Measurements from ENCODE around the gene BARX2.

Gene BARX2

GRCh38 chr11:129402206-129403171 is 26.8 kb downstream of the BARX2 start:
- DNase-seq (ENCODE audit: low read depth): no peak

DNA sequence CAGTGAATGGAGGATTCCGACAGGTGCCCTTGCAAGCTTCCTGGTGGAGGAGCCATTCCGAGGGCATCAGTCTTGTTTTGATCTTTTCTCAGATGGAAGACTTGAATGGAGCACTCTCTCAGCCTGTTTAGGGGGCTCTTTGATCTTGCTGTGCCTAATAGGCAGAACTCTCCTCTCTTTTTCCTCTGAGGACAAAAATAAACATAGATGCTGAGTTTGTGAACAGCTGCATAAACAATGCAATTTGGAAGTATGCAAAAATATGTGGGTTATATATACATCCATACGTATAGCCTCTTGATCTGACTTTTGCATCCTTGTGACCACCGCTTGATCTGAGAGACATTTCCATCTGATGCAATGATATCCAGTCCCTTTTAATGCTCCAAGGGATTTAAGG is 29.1 kb downstream of the BARX2 start:
- DNase-seq (ENCODE audit: low read depth): no peak

DNA sequence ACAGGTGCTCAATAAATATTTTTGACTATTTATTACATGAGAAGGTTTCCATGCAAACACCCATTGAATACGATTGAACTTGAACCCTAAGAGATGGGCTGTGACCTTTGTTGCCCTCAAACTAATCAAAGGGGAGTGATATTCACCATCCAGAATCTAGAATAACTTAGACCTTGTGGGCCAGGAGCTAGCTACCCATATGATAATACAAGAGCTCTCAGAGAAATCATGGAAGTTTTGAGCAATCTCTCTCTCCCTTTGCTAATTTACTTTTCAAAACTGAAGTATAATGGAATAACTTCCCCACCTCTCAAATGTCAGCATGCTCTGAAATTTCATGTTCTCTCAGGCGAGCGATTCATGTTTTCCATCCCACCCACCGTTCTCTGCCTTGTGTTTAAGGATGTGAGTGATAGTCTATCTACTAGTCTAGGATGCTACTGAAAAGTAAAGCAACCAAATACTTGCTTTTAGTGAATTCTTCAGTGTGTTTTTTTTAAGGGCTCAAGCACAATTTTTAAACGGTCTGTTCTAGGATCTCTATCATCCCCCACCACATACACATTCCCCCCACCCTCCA is 33.3 kb downstream of the BARX2 start:
- DNase-seq (ENCODE audit: low read depth): no peak

- DNase-seq (ENCODE audit: low read depth): no peak
Measured at GRCh38 chr11:129410395-129410960, 34.8 kb downstream of the BARX2 start.

- no peak for DNase-seq (ENCODE audit: low read depth)
Measured at GRCh38 chr11:129412494-129412893, 36.8 kb downstream of the BARX2 start.

DNA sequence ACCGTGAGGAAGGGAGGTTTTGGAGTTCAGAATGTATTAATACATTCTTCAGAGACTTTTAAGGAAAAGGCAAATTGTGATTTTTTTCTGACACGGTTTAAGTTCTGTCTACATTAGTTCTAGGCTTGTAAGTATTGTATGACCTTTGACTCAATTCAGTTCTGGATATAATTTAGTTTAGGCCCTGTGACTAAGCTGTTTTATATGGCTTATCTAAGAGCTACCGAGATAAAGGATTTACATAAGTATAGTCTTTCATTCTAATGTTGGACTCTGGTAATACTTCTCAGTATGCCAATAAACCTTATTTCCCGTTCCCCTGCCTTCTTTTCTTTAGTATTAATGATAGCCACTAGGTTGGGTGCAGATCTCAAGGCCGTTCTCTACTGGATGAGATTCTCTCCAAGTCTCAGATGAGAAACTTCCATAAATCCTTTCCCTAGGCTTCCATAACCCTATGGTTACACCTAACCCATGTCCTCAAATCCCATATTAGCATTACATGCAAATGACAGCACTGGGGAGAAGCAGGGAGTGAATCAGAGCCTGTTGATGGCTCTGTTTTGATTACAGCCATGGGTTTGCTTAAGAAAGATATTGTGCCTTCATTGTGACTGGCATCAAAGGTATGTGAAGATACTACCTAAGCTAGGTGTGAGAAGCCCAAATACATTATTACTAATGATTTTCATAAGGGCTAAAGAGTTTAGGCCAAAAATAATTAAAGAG is 38.7 kb downstream of the BARX2 start:
- DNase-seq (ENCODE audit: low read depth): no peak

DNA sequence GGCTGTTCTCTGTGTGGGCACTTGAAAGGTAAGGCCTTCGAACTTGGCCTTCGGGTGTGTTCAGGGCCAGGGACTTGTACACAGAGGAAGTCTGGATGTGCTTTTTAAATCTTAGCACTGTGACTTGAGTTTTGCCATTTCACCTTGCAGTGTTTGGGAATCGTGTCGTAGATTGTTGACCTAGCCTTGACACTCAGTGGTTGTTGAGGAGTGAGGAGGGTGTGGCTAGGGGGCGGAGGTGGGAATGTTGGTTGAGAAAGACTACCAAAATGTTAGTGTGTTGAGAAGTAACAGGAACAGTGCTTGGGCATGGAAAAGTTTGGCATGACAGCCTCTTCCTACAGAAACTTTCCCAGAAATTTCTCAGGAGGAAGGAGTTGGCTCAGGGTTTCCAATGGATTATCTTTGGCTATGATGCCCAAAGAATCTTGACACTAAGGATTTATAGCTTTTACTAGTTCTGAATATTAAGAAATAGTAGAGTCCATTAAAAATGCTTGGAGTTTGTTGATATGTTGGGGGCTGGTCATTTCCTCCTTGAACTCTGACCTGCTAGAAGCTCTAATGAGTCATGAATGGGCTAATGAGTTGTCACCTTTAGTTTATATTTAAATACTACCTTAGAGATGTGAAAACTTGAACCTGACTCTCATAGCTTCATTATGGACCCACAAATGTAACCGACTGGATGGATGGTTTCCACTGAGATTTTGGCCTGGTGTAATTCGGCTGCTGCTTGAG is 40.6 kb downstream of the BARX2 start:
- DNase-seq (ENCODE audit: low read depth): no peak

GRCh38 chr11:129417458-129417857 is 41.8 kb downstream of the BARX2 start:
- DNase-seq (ENCODE audit: low read depth): no peak

DNA sequence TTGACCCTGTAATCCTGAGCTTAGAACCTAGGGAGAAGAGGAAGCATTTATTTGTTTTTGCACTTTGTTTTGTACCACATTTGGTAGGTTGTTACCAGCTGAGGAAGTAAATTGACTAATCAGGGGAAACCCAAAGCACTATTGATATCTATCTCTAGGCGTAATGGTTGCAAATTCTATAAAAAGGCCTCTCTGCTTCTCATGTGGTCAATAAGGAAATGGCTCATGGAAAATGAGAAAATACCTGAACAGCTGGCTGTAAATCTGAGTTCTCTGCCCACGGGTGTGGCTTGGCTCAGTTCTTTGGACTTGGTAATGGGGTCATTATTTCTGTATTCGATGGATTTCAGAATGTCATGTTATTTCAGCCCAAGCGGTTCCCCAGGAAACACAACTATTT is 42.4 kb downstream of the BARX2 start:
- no peak for DNase-seq (ENCODE audit: low read depth)

- DNase-seq (ENCODE audit: low read depth): no peak
Measured at GRCh38 chr11:129419386-129419785, 43.7 kb downstream of the BARX2 start.

DNA sequence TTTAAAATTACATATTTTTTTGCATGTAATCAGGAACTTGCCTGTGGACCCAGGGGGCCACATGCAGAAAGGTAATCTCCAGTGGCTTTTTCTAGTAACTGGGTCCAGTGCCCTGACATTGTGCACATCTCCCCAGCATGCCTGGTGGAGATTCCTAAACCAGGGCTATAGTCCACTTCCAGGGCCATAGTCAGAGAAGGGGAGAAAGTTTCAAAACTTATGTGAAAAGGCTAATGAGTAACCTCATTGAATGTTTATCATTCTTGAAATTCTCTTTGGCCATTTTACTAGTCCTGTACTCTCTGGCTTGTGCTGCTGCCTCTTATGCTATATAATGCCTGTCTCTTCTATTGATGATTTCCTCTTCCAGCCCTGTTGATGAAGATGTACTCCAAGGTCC is 47.8 kb downstream of the BARX2 start:
- DNase-seq (ENCODE audit: low read depth): no peak

DNA sequence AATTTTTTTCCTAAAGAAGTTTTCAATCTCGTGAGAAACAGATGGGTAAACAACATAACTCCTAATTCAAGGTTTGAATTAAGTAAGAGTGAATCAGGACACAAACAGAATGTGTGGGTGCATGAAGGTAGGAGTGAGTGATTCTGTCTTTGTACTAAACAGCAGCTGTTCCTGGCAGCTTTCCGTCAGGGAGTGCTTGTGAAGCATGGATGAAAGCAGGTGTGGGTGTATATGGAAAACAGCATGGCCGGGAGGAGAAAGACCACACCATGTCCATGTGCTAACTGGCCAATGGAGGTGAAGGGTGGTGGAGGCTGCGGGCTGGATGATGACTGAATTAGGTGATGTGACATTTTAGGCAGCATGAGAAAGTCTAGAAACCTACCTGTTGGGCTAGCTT is 49.6 kb downstream of the BARX2 start:
- DNase-seq (ENCODE audit: low read depth): no peak

GRCh38 chr11:129426038-129426437 is 50.4 kb downstream of the BARX2 start:
- no peak for DNase-seq (ENCODE audit: low read depth)

DNA sequence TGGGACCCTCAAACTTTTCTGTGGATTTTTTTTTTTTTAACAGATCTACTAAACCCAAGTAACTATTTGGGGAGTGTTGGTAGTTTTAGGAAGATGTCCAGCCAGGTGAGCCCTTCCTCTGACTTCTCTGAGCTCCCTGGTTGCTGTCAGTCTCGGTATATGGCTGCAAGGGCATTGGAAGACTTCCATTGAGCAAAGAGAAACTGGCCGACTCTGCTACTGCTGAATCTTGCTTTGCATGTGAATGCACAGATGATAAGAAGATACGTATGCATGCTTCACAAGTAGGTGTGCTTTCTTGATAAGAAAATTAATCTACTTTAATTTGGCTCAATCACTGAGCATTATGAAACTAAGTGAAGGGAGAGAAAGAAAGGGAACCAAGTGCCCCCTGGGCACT is 51.1 kb downstream of the BARX2 start:
- no peak for DNase-seq (ENCODE audit: low read depth)

DNA sequence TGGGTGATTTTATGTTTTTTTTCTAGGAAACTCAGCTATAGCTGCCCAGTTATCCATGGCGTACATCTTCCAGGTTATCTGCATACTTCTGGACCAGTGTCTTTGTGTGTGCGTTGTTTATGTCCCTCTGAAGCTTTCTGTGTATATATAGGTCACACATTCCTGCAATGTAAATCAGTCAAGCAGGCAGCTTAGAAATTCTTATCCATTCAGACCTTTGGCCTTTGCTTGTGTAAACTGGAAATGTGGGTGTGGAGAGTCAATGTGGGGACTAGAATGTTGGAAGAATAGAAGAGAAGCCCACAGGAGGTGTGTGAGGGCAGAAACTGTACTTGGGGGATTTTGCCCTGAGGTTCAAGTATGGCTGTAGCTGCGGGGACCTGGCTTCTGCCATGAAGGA is 51.7 kb downstream of the BARX2 start:
- no peak for DNase-seq (ENCODE audit: low read depth)

GRCh38 chr11:129427816-129428406 is 52.3 kb downstream of the BARX2 start:
- DNase-seq (ENCODE audit: low read depth): no peak

DNA sequence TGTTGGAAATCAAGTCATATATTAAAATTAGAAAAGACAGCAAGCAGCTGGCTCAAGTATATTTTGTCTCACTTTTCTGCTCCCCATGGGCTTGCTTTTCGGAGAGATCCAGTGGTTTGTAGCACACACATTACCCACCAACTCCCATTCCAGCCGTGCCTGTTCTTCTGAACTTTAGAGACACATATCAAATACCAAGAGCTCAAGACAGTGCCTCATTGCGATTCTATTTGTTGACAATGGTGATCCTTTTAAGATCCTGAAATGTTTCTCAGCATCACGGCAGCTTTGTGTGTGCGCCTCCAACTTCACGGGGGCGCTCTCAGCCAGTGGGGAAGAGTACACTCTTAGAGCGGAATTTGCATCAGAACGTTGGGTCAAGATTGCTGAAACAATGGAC is 52.9 kb downstream of the BARX2 start:
- no peak for DNase-seq (ENCODE audit: low read depth)

DNA sequence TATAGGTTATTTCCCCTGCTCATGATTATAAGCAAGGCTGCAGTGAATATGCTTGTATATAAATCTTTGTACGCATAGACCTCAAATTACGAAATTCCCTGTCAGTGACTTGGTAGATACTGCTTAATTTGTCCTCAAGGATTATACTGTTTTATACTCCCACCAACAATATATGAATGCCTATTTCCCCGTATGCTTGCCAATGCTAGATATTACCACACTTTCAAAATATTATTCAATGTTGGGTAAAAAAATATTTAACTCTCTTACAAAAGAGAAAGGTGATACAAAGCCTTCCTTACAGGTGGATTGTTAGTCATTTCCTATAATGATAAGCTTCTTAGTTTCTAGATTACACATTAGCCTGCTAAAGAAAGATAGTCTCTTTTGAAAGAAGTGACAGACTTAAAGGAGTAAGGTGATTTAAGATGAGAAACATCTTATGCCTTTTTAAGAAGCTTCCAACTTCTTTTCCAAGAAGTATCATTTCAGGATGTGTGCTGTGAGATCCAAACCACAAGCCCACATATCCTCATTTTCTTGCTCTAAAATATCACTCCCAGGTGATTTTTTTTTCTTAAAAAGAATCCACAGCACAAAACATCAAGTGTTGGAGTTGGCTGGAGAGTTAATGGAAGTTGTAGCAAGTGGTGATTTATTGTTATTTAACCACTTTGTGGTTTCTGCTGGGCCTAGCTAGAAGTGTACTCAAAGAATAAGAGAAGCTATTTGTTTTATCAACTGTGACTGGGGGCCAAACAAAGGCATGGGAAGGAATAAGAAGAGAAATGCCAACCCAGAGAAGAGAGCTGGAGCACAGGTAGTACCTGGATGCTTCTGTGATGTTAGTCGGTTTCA is 59.2 kb downstream of the BARX2 start:
- DNase-seq (ENCODE audit: low read depth): no peak

DNA sequence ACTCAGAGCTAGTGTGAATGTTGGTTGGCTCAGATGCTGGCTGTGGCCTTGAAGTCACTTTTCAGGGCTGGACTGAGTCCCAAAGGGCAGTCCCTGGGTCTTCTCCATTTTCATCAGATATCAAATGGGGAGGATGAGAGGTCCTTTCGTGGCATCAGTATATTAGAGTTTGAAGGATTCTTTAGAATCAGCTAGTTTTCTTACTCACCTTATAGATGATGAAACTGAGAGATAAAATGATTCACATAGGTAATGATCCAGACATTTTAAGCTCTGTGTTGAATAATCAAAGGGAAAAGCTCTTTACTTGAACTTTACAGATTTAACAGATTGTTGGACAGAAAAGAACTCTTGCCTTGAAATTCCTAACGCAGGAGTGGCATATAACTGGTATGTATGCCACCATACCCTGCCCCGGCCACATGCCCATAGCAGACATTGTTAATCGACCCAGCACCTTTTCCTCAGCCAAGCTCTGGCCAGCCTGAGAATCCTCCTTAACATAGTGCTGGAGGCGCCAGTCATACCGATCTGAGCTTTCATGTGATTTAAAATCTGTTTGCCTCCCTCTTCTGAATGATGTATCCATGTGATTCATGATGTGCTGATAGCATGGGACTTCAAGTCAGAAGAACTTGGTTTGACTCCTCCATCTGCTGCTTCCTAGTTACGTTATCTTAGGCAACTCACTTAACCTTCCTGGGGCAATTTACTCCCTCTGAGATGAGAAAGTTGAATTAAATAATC is 60.0 kb downstream of the BARX2 start:
- DNase-seq (ENCODE audit: low read depth): no peak

DNA sequence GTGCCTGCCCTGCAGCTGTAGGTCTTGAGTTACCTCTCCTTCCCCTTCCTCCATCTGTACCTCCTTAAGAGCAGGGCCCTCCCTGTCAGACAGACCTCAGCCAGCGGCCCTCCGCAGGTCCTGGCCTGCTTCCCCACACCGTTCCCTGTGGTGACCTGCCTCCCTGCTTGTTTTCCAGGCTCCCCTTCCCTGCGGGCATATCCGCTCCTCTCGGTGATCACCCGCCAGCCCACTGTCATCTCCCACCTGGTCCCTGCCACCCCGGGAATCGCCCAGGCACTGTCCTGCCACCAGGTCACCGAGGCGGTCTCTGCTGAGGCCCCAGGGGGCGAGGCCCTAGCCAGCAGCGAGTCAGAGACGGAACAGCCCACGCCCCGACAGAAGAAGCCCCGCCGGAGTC is 60.9 kb downstream of the BARX2 start:
- DNase-seq (ENCODE audit: low read depth): no peak
